ENCODE data around the gene MAP1LC3B2. TPM values are rescaled to one million over a fixed set of nuclear protein-coding genes. Genes with fewer than 3 reads are reported as not detected.

Gene MAP1LC3B2
- total and polyA plus RNA-seq, 2 of the 8 experiments (the other 6 are each of a cell fraction or from before 2014, with no cell fraction given), result 0.39 to 1.5 TPM

DNA sequence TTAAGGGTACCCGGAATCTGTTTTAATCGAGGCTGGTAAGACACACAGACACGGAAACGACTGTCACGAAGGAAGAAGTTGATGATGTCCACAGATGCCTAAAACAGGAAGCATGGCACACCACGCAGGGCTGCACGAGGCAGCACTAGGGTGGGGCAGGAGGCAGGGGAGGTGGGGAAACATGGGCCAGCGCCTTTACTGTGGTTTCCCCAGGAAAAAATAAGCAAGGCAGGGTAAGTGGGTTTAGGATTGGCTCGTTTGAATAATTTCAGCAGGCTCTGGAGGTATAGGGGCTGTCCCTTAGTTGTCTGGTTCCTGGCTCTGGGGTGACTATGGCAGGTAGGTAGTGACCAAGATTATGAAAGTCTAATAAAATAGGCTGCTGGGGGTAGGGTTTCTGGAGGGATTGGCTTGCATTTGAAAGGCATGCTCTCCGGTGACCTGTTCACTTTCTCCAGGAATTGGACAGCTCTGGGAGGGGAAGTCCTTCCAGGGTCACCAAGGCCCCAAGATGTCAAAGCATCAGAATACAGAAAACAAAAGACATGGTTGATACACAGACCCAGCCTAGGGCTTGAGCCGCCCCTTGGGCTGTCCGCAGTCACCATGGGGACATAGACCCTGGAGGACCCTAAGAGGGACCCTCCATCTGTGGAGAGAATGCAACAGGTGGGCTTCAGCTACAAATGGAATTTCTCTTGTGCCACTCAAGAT is 35.3 kb downstream of the MAP1LC3B2 start:
- Histone ChIP-seq H2BK15ac (ENCODE audit: low read length) (no peak overlapping the region), H3K4me3 (ENCODE audit: extremely low read depth in 1 of 4, insufficient read depth in 2 of 4, low read depth in 3 of 4, low read length in 4 of 4) (no peak overlapping the region), H3K4me2 (ENCODE audit: insufficient read depth in 1 of 2, low read depth in 2 of 2, low read length in 2 of 2) (no peak overlapping the region), H3K27me3 (replicated peaks in 1 of 4; ENCODE audit: control insufficient read depth in 3 of 4, extremely low read depth in 1 of 4, insufficient read depth in 3 of 4, low read length in 3 of 4) (no peaks in the 10 kb centered on the region), H2AK5ac (ENCODE audit: low read depth, low read length) (no peak overlapping the region), H2BK120ac (replicated peaks; ENCODE audit: low read depth, low read length) (no peak overlapping the region), H2AFZ (ENCODE audit: low read length) (no peak overlapping the region), H4K91ac (replicated peaks; ENCODE audit: insufficient read length, low read length) (no peak overlapping the region), H3K36me3 (ENCODE audit: control insufficient read depth in 2 of 4, insufficient read depth in 4 of 4, low read length in 3 of 4) (no peaks in the 10 kb centered on the region), H3K23ac (ENCODE audit: insufficient read length) (no peak overlapping the region), H3K79me2 (ENCODE audit: control insufficient read depth in 1 of 2, insufficient read depth in 2 of 2, low read length in 2 of 2) (no peaks in the 10 kb centered on the region), H4K20me1 (replicated peaks in 1 of 2; ENCODE audit: control insufficient read depth in 1 of 2, insufficient read depth in 2 of 2, low read length in 2 of 2) (no peaks in the 10 kb centered on the region), H3K4ac (replicated peaks; ENCODE audit: insufficient read length, low read depth, low read length) (no peak overlapping the region), H4K5ac (ENCODE audit: insufficient read length, low read depth, low read length) (no peak overlapping the region), H3K23me2 (ENCODE audit: low read depth, low read length) (peaks cover 6% of the 10 kb centered on the region; the same call in 1 of the 2 replicates), H3K18ac (ENCODE audit: extremely low read depth, low read length) (no peak overlapping the region), H3K27ac (ENCODE audit: low read depth, low read length) (no peak overlapping the region), H3K14ac (ENCODE audit: insufficient read length) (no peak overlapping the region), H2BK20ac (ENCODE audit: low read length) (no peak overlapping the region), H3K9ac (replicated peaks in 1 of 4; ENCODE audit: extremely low read depth in 1 of 4, low read depth in 3 of 4, low read length in 3 of 4) (no peak overlapping the region), H3K4me1 (replicated peaks in 1 of 4; ENCODE audit: control insufficient read depth in 3 of 4, insufficient read depth in 4 of 4, low read length in 3 of 4) (peaks cover 0 to 5% (median 2%) of the 10 kb centered on the region in 4 experiments; a peak in 3 of 7 replicates), H2BK5ac (ENCODE audit: low read depth, low read length) (no peak overlapping the region), H3K56ac (replicated peaks; ENCODE audit: insufficient read length, low read depth, low read length) (no peak overlapping the region), H2BK12ac (ENCODE audit: low read depth, low read length) (no peak overlapping the region), H3K9me3 (ENCODE audit: insufficient read depth in 2 of 2, low read depth in 1 of 2, low read length in 1 of 2) (no peaks in the 10 kb centered on the region), H4K8ac (ENCODE audit: extremely low read depth, insufficient read depth, low read length) (no peak overlapping the region), H3K79me1 (ENCODE audit: low read depth, low read length) (no peaks in the 10 kb centered on the region)
- POLR2A ChIA-PET (ENCODE audit: partially characterized antibody), result no interaction called here
- CTCF ChIA-PET (ENCODE audit: partially characterized antibody), result interaction anchor here (1.0 to 1.2 kb wide), 2 partner anchors 8 to 93 kb away, joined by 3 read pairs; no protein-coding TSS in a partner anchor
- no peak for FAIRE-seq
- DNase-seq (ENCODE audit: low read depth in 1 of 2, low spot score in 2 of 2), result no peak
- WGBS, 2 experiments (ENCODE audit: extremely low coverage in 1 of 2, insufficient coverage in 1 of 2, insufficient read length in 1 of 2, insufficient replicate concordance in 2 of 2, low coverage in 1 of 2, low lambda C conversion rate in 2 of 2, missing lambda C conversion rate in 1 of 2), result 89% methylated on average over 12 of the region's 12 CpGs; no CpG with 5 or more reads in 1 of the 2 experiments
- TF ChIP-seq BCL11A (IDR thresholded peaks at IDR 0.05; ENCODE audit: low read depth in 2 of 2, low read length in 2 of 2), result no peak
- TF ChIP-seq TBP (IDR thresholded peaks at IDR 0.05; ENCODE audit: low read depth, low read length), result no peak
- TF ChIP-seq POLR2AphosphoS5 (IDR thresholded peaks at IDR 0.05; ENCODE audit: low read depth, low read length), result no peak
- TF ChIP-seq CHD1 (IDR thresholded peaks at IDR 0.05; ENCODE audit: low read depth, low read length), result no peak
- no peak for TF ChIP-seq TCF12 (IDR thresholded peaks at IDR 0.05; ENCODE audit: low read depth, low read length)
- no peak for TF ChIP-seq MAFK (IDR thresholded peaks at IDR 0.05; ENCODE audit: low read depth, low read length)
- TF ChIP-seq POLR2A (IDR thresholded peaks at IDR 0.05; ENCODE audit: control extremely low read depth in 1 of 2, low read depth in 2 of 2, low read length in 2 of 2), result no peak
- TF ChIP-seq SIRT6 (IDR thresholded peaks at IDR 0.05; ENCODE audit: low read length), result no peak
- TF ChIP-seq EP300 (IDR thresholded peaks at IDR 0.05; ENCODE audit: borderline replicate concordance in 1 of 2, low read depth in 2 of 2, low read length in 2 of 2), result no peak
- no peak for TF ChIP-seq PHF8 (conservative IDR thresholded peaks at IDR 0.05; ENCODE audit: low read depth, low read length)
- no peak for TF ChIP-seq RBBP5 (IDR thresholded peaks at IDR 0.05; ENCODE audit: borderline replicate concordance, low read depth, low read length)
- no peak for TF ChIP-seq NRF1 (IDR thresholded peaks at IDR 0.05; ENCODE audit: low read depth, low read length)
- TF ChIP-seq KDM1A (IDR thresholded peaks at IDR 0.05; ENCODE audit: borderline replicate concordance, low read length), result no peak
- no peak for TF ChIP-seq JUND (IDR thresholded peaks at IDR 0.05; ENCODE audit: low read length)
- no peak for TF ChIP-seq EGR1 (IDR thresholded peaks at IDR 0.05; ENCODE audit: borderline replicate concordance, low read depth, low read length)

Measured in H1 (cell line).